Panc1 (cell line): Measurements from ENCODE around the gene FIBCD1. TPM values are rescaled to one million over a fixed set of nuclear protein-coding genes. Genes with fewer than 3 reads are reported as not detected.

Source experiments
- ATAC-seq: fragments of 200-7000 bp; cut with Tn5 transposase; 2 replicates; pipeline ENCODE4 v1.9.1; 2020; ENCODE audit warnings: mild to moderate bottlenecking, moderate library complexity
- BruUV-seq: library from RNA; stranded (reverse); fragments of 400-500 nt; replicated peaks from 2 replicates; lab custom pipeline; 2021; lab: Mats Ljungman, UMichigan
- CTCF ChIA-PET: fragments of 300-600 bp; sonication (Branson Sonifier 250); formaldehyde crosslinking; loops from one replicate; lab custom pipeline; 2022; ENCODE audit warnings: antibody characterized with exemption; lab: Charles Lee
- POLR2A ChIA-PET: fragments of 300-600 bp; sonication (Branson Sonifier 250); formaldehyde crosslinking; loops from one replicate; lab custom pipeline; 2022; ENCODE audit warnings: antibody characterized with exemption; lab: Charles Lee
- DNase-seq: peaks from one replicate; pipeline ENCODE4 v3.0.0-alpha.2; 2010; ENCODE audit warnings: low read depth, low spot score
- H3K27ac ChIP-seq: 2 replicates; pipeline ENCODE4 v1.5.1; 2011; ENCODE audit warnings: mild to moderate bottlenecking, low read length, inconsistent platforms
- H3K27me3 ChIP-seq: fragments of 200-500 bp; sonication (Bioruptor generic); 2 replicates; pipeline ENCODE4 v1.6.0; 2014; ENCODE audit warnings: low read length, inconsistent platforms; ENCODE audit not compliant: control insufficient read depth, insufficient read depth
- H3K36me3 ChIP-seq: fragments of 200-500 bp; sonication (Bioruptor generic); 2 replicates; pipeline ENCODE4 v1.5.1; 2014; ENCODE audit warnings: inconsistent platforms, mild to moderate bottlenecking, low read length, moderate library complexity; ENCODE audit not compliant: control insufficient read depth, insufficient read depth
- H3K4me1 ChIP-seq: 2 replicates; pipeline ENCODE4 v1.5.1; 2011; ENCODE audit warnings: inconsistent platforms, mild to moderate bottlenecking, low read length, moderate library complexity; ENCODE audit not compliant: control insufficient read depth, insufficient read depth
- H3K4me3 ChIP-seq, 2 experiments: 2 replicates each; pipeline ENCODE4 v1.5.1; 2011 to 2012; ENCODE audit warnings: low read depth in 2 of 2, low read length in 2 of 2, mild to moderate bottlenecking in 2 of 2, inconsistent platforms in 1 of 2, moderate library complexity in 1 of 2
- H3K9me3 ChIP-seq: fragments of 200-500 bp; sonication (Bioruptor generic); 2 replicates; pipeline ENCODE4 v1.5.1; 2014; ENCODE audit warnings: low read depth, mild to moderate bottlenecking, inconsistent platforms, low read length, moderate library complexity; ENCODE audit not compliant: control insufficient read depth, insufficient read depth
- CTCF ChIP-seq: fragments of 450-650 bp; IDR thresholded peaks from 2 replicates; pipeline ENCODE4 v1.5.1; 2017; ENCODE audit warnings: mild to moderate bottlenecking
- POLR2AphosphoS5 ChIP-seq: IDR thresholded peaks from 2 replicates; pipeline ENCODE4 v1.6.1; 2012; ENCODE audit warnings: mild to moderate bottlenecking, low read depth, low read length, moderate library complexity
- REST ChIP-seq, 2 experiments: IDR thresholded peaks; 2 replicates each; pipeline ENCODE4 v1.6.1; 2011 to 2012; ENCODE audit warnings: low read depth in 2 of 2, control low read depth in 1 of 2, low read length in 1 of 2, mild to moderate bottlenecking in 1 of 2, moderate library complexity in 1 of 2; ENCODE audit not compliant: insufficient read depth in 1 of 2
- SIN3A ChIP-seq: IDR thresholded peaks from 2 replicates; pipeline ENCODE4 v1.6.1; 2012; ENCODE audit warnings: low read depth, mild to moderate bottlenecking, low read length, moderate library complexity, borderline replicate concordance; ENCODE audit not compliant: insufficient read depth
- TCF7L2 ChIP-seq: IDR thresholded peaks from 2 replicates; pipeline ENCODE4 v1.6.1; 2011; ENCODE audit warnings: mild to moderate bottlenecking, low read depth, low read length, inconsistent platforms
- in situ Hi-C: cut with HindIII; loops from 2 replicates; pipeline ENCODE4 v1.10.0; 2016; ENCODE audit warnings: low sequenced_read_pairs, low pct_unique_long_range_greater_than_20kb
- intact Hi-C: fragments of 100-400 bp; cut with micrococcal nuclease; formaldehyde crosslinking; loops from one replicate; pipeline ENCODE4 v1.10.0; 2022; ENCODE audit not compliant: unreplicated experiment
- total RNA-seq: library from RNA; stranded (reverse); gene quantifications from one replicate; pipeline ENCODE4 v1.2.1, GENCODE V29; 2021; ENCODE audit not compliant: unreplicated experiment

The FIBCD1 gene
- total RNA-seq, 1 experiment from 2014 or later, result 16.3 TPM

GRCh38 chr9:130918101-130918825, 20.8 kb downstream of the FIBCD1 start:
- no peaks in the 10 kb centered on the region for H3K27me3 ChIP-seq
- no peak for ATAC-seq
- H3K9me3 ChIP-seq, result no peaks in the 10 kb centered on the region
- ChIA-PET CTCF (no interaction called here), POLR2A (interaction anchor here (0.7 kb wide), 1 partner anchor 152 kb away, joined by 4 read pairs; no protein-coding TSS in a partner anchor)
- no peak overlapping the region for H3K27ac ChIP-seq
- no peaks in the 10 kb centered on the region for H3K4me1 ChIP-seq
- TF ChIP-seq TCF7L2 (no peak), POLR2AphosphoS5 (no peak), REST (IDR thresholded peaks at IDR 0.05; ENCODE audit: insufficient read depth in 1 of 2, low read depth in 2 of 2, low read length in 1 of 2) (no peak), CTCF (no peak), SIN3A (no peak)
- in situ Hi-C loops (no loop called here), intact Hi-C loops (no loop called here)
- no TSS peak for BruUV-seq
- no peak overlapping the region for H3K4me3 ChIP-seq
- no peaks in the 10 kb centered on the region for H3K36me3 ChIP-seq
- DNase-seq, result no peak

GRCh38 chr9:130917168-130917960, 21.7 kb downstream of the FIBCD1 start:
- H3K27me3 ChIP-seq, result no peaks in the 10 kb centered on the region

More at GRCh38 chr9:130917168-130917960, 21.7 kb downstream of the FIBCD1 start:
- ChIA-PET POLR2A (interaction anchor here (0.7 kb wide), 1 partner anchor 151 kb away, joined by 4 read pairs; no protein-coding TSS in a partner anchor), CTCF (no interaction called here)
- ATAC-seq (no peak), DNase-seq (no peak)
- Histone ChIP-seq H3K9me3 (no peaks in the 10 kb centered on the region), H3K27ac (no peak overlapping the region), H3K4me1 (0 out of 2 replicates have a peak, but pooled peaks cover 4% of the 10 kb centered on the region), H3K4me3 (no peak overlapping the region), H3K36me3 (no peaks in the 10 kb centered on the region)
- no peak for TF ChIP-seq REST (IDR thresholded peaks at IDR 0.05; ENCODE audit: insufficient read depth in 1 of 2, low read depth in 2 of 2, low read length in 1 of 2)
- TF ChIP-seq CTCF, result no peak
- no peak for TF ChIP-seq TCF7L2
- no peak for TF ChIP-seq POLR2AphosphoS5
- no peak for TF ChIP-seq SIN3A
- BruUV-seq, result no TSS peak
- in situ Hi-C loops, result no loop called here
- intact Hi-C loops, result no loop called here
